Measurements from ENCODE around the gene SOX30.

GRCh38 chr5:157598350-157598936, 53.8 kb downstream of the SOX30 start:
- TF ChIP-seq CTCF (IDR thresholded peaks at IDR 0.05; ENCODE audit: low read length): peak; percentile 7; the same call in 1 of the 2 replicates
- no peak for TF ChIP-seq EZH2phosphoT487 (IDR thresholded peaks at IDR 0.05; ENCODE audit: low read length)
